Astrocyte (in vitro differentiated cells and primary cell): ENCODE measurements around the gene BMAL1.

Experiments used
- EZH2 ChIP-seq: IDR thresholded peaks from 2 replicates; pipeline ENCODE4 v1.6.1; 2012; ENCODE audit warnings: mild to moderate bottlenecking, low read length, inconsistent platforms; ENCODE audit not compliant: insufficient read depth
- TF ChIP-seq, protein P1 (sequence below): IDR thresholded peaks from 2 replicates; pipeline ENCODE4 v1.5.1; 2011; ENCODE audit warnings: low read depth, mild to moderate bottlenecking, inconsistent platforms, low read length, moderate library complexity; ENCODE audit not compliant: insufficient read depth

DNA sequence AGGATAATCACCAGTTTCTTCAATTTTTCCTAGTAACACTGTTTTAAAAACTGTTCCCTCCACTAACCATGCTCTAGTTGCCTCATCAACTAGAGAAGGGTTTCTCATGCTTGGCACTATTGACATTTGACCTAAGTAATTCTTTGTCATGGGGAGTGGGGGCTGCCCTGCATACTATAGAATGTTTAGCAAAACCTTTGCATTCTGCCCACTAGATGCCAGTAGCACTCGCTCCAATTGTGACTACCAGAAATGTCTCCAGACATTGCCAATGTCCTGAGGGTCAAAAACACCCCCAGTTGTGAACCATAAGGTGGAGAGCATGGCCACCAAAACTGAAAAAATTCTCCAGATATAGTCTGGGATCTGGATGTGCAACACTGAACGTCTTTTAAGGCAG, 27.6 kb upstream of the BMAL1 start:
- TF ChIP-seq, protein P1, sequence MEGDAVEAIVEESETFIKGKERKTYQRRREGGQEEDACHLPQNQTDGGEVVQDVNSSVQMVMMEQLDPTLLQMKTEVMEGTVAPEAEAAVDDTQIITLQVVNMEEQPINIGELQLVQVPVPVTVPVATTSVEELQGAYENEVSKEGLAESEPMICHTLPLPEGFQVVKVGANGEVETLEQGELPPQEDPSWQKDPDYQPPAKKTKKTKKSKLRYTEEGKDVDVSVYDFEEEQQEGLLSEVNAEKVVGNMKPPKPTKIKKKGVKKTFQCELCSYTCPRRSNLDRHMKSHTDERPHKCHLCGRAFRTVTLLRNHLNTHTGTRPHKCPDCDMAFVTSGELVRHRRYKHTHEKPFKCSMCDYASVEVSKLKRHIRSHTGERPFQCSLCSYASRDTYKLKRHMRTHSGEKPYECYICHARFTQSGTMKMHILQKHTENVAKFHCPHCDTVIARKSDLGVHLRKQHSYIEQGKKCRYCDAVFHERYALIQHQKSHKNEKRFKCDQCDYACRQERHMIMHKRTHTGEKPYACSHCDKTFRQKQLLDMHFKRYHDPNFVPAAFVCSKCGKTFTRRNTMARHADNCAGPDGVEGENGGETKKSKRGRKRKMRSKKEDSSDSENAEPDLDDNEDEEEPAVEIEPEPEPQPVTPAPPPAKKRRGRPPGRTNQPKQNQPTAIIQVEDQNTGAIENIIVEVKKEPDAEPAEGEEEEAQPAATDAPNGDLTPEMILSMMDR = no peak
- no peak for TF ChIP-seq EZH2
